K562 (cell line): Measurements from ENCODE around the gene WDR18. TPM values are rescaled to one million over a fixed set of nuclear protein-coding genes. Genes with fewer than 3 reads are reported as not detected.

Experiments used
- ATF3 ChIP-seq, 2 experiments: fragments of 450-650 bp in 1 of 2; sonication (generic) in 1 of 2; formaldehyde crosslinking in 1 of 2; IDR thresholded peaks in 1 of 2; conservative IDR thresholded peaks in 1 of 2; 2 replicates each; pipeline versions ENCODE4 v1.6.1 to v1.8.1; 2016 to 2023; ENCODE audit warnings: mild to moderate bottlenecking in 2 of 2, moderate library complexity in 2 of 2, inconsistent platforms in 1 of 2, missing genetic modification reagents in 1 of 2
- CEBPG ChIP-seq, 3 experiments: fragments of 200-800 bp in 1 of 3; sonication (Bioruptor generic) in 1 of 3; sonication (generic) in 1 of 3; formaldehyde crosslinking in 1 of 3; IDR thresholded peaks in 2 of 3; conservative IDR thresholded peaks in 1 of 3; 2 replicates each; pipeline versions ENCODE4 v1.6.1 to v1.8.0; 2016 to 2022; ENCODE audit warnings: missing compliant biosample characterization in 2 of 3, missing genetic modification characterization in 2 of 3, mild to moderate bottlenecking in 1 of 3, missing genetic modification reagents in 1 of 3
- CEBPZ ChIP-seq: fragments of 150-350 bp; IDR thresholded peaks from 2 replicates; pipeline ENCODE4 v1.6.1; 2014; ENCODE audit warnings: low read depth, mild to moderate bottlenecking, low read length, borderline replicate concordance
- ETS1 ChIP-seq: conservative IDR thresholded peaks from 2 replicates; pipeline ENCODE4 v1.6.1; 2011; ENCODE audit warnings: low read depth, mild to moderate bottlenecking, low read length; ENCODE audit not compliant: control insufficient read depth
- FUS ChIP-seq: fragments of 200-400 bp; formaldehyde crosslinking; optimal IDR thresholded peaks from 2 replicates; pipeline ENCODE3; 2017; ENCODE audit warnings: low read depth, low read length
- GTF2A2 ChIP-seq: IDR thresholded peaks from 2 replicates; pipeline ENCODE4 v1.6.1; 2016; ENCODE audit warnings: mild to moderate bottlenecking, missing genetic modification characterization, missing compliant biosample characterization
- NFE2 ChIP-seq: IDR thresholded peaks from 2 replicates; pipeline ENCODE4 v1.6.1; 2014; ENCODE audit warnings: antibody characterized with exemption, low read depth
- PHB2 ChIP-seq: fragments of 450-650 bp; IDR thresholded peaks from 2 replicates; pipeline ENCODE4 v1.6.1; 2017; ENCODE audit warnings: low read depth
- RAD51 ChIP-seq: fragments of 450-650 bp; IDR thresholded peaks from 2 replicates; pipeline ENCODE4 v1.7.1; 2016; ENCODE audit warnings: low read depth, mild to moderate bottlenecking, borderline replicate concordance
- SP2 ChIP-seq: IDR thresholded peaks from 2 replicates; pipeline ENCODE4 v1.6.1; 2011; ENCODE audit warnings: mild to moderate bottlenecking, low read depth, low read length, moderate library complexity; ENCODE audit not compliant: poor library complexity, severe bottlenecking; ENCODE audit errors: extremely low read depth
- THRA ChIP-seq: fragments of 450-650 bp; IDR thresholded peaks from 2 replicates; pipeline ENCODE4 v1.6.1; 2017; ENCODE audit warnings: mild to moderate bottlenecking, moderate library complexity
- THRB ChIP-seq: fragments of 450-650 bp; formaldehyde crosslinking; conservative IDR thresholded peaks from 2 replicates; pipeline ENCODE4 v1.4.0; 2022; ENCODE audit warnings: mild to moderate bottlenecking, missing genetic modification characterization
- ZBTB26 ChIP-seq: fragments of 450-650 bp; formaldehyde crosslinking; IDR thresholded peaks from 2 replicates; pipeline ENCODE4 v1.4.0; 2022; ENCODE audit warnings: missing genetic modification characterization
- ZBTB8A ChIP-seq: fragments of 450-650 bp; IDR thresholded peaks from 2 replicates; pipeline ENCODE4 v1.6.1; 2018; ENCODE audit warnings: mild to moderate bottlenecking, moderate library complexity; ENCODE audit not compliant: partially characterized antibody
- ZEB2 ChIP-seq: fragments of 450-650 bp; IDR thresholded peaks from 2 replicates; pipeline ENCODE4 v1.6.1; 2016
- ZNF143 ChIP-seq: sonication (generic); formaldehyde crosslinking; IDR thresholded peaks from 2 replicates; pipeline ENCODE4 v1.9.0; 2022; ENCODE audit warnings: mild to moderate bottlenecking, missing genetic modification reagents
- ZNF76 ChIP-seq: fragments of 250-450 bp; sonication (Bioruptor Pico); IDR thresholded peaks from 2 replicates; pipeline ENCODE4 v1.4.0; 2020; ENCODE audit warnings: mild to moderate bottlenecking, moderate library complexity, borderline replicate concordance
- polyA plus RNA-seq, 8 experiments: library from polyadenylated mRNA; depleted of rRNA in 4 of 8; stranded (reverse) in 5 of 8; unstranded in 3 of 8; fragments of >200 nt; fragmentation: Nextera tagmentation in 2 of 8; fragmentation: Illumina TruSeq in 1 of 8; extraction: Ambion mirVana in 2 of 8; extraction: Trizol in 1 of 8; gene quantifications; 2 replicates each; pipeline versions ENCODE4 v1.2.1 to v1.2.3, GENCODE V29; 2011 to 2014; ENCODE audit warnings: inconsistent platforms in 1 of 8, missing spikeins in 1 of 8
- total RNA-seq, 7 experiments: library from RNA; depleted of rRNA in 6 of 7; stranded (reverse); fragments of >200 nt in 6 of 7; fragmentation: Illumina TruSeq in 2 of 7; extraction: Trizol in 2 of 7; gene quantifications; 2 replicates each; pipeline versions ENCODE4 v1.2.1 to v1.2.3, GENCODE V29; 2011 to 2021; ENCODE audit warnings: low replicate concordance in 1 of 7

WDR18 gene
- total and polyA plus RNA-seq, 9 of the 15 experiments (the other 6 are each of a cell fraction or from before 2014, with no cell fraction given) = 0.65 to 181 (median 30.1) TPM

- TF ChIP-seq THRA (no peak), GTF2A2 (no peak), NFE2 (no peak), PHB2 (no peak; the same call in 1 of the 2 replicates), ETS1 (peak; percentile 71), ZNF76 (CRISPR knock-in tag) (no peak), THRB (CRISPR knock-in tag) (peak; percentile 88), RAD51 (no peak; the same call in 1 of the 2 replicates), ZBTB8A (no peak), SP2 (no peak), CEBPG (CRISPR knock-in tag; IDR thresholded peaks at IDR 0.05) (no peak), CEBPG (tag; conservative IDR thresholded peaks at IDR 0.05 in 1 of 2, IDR thresholded peaks at IDR 0.05 in 1 of 2) (no peak), ZEB2 (peak; percentile 60; the same call in 1 of the 2 replicates), ZNF143 (CRISPR knock-in tag) (no peak), CEBPZ (no peak), ZBTB26 (CRISPR knock-in tag) (0 out of 2 replicates have a peak, but pooled peaks have one; percentile 5), FUS (no peak), ATF3 (IDR thresholded peaks at IDR 0.05) (no peak), ATF3 (CRISPR knock-in tag; conservative IDR thresholded peaks at IDR 0.05) (no peak)
Measured at GRCh38 chr19:944171-944567, 40.0 kb upstream of the WDR18 start (continued).
